HL-60 (cell line): ENCODE results near the gene TRPV5.

Experiments used
- DNase-seq, 2 experiments: peaks; one replicate each; pipeline ENCODE4 v3.0.0-alpha.2; 2010 to 2020; ENCODE audit warnings: low read depth in 1 of 2, low spot score in 1 of 2
- H3K27ac ChIP-seq: fragments of 250-450 bp; sonication (Bioruptor Pico); replicated peaks from 2 replicates; pipeline ENCODE4 v1.5.1; 2020; ENCODE audit warnings: mild to moderate bottlenecking, moderate library complexity
- H3K27me3 ChIP-seq: fragments of 250-450 bp; sonication (Bioruptor Pico); 2 replicates; pipeline ENCODE4 v1.5.1; 2021; ENCODE audit warnings: mild to moderate bottlenecking, moderate library complexity; ENCODE audit not compliant: insufficient read depth, poor library complexity, severe bottlenecking
- H3K4me3 ChIP-seq: replicated peaks from 2 replicates; pipeline ENCODE4 v1.5.1; 2011; ENCODE audit warnings: mild to moderate bottlenecking, control low read depth, low read length; ENCODE audit not compliant: insufficient read depth
- CTCF ChIP-seq: IDR thresholded peaks from one replicate; pipeline ENCODE4 v1.5.1; 2011; ENCODE audit warnings: low read length, control low read depth, inconsistent platforms; ENCODE audit not compliant: insufficient read depth
- GABPA ChIP-seq: IDR thresholded peaks from 2 replicates; pipeline ENCODE4 v1.6.1; 2012; ENCODE audit warnings: low read depth
- POLR2AphosphoS5 ChIP-seq: IDR thresholded peaks from 2 replicates; pipeline ENCODE4 v1.6.1; 2012; ENCODE audit warnings: low read depth
- REST ChIP-seq: IDR thresholded peaks from 2 replicates; pipeline ENCODE4 v1.6.1; 2012; ENCODE audit warnings: low read depth; ENCODE audit not compliant: insufficient replicate concordance
- SPI1 ChIP-seq: IDR thresholded peaks from 2 replicates; pipeline ENCODE4 v1.6.1; 2012; ENCODE audit warnings: low read depth, mild to moderate bottlenecking, borderline replicate concordance

The TRPV5 gene

GRCh38 chr7:142891490-142892082 is 42.0 kb downstream of the TRPV5 start:
- H3K27me3 ChIP-seq: no peaks in the 10 kb centered on the region
- no peak overlapping the region for H3K27ac ChIP-seq
- TF ChIP-seq POLR2AphosphoS5 (no peak), SPI1 (no peak), GABPA (no peak), REST (no peak), CTCF (no peak)
- DNase-seq: no peak
- no peak overlapping the region for H3K4me3 ChIP-seq

GRCh38 chr7:142890874-142891485 is 42.6 kb downstream of the TRPV5 start:
- no peaks in the 10 kb centered on the region for H3K27me3 ChIP-seq
- no peak for DNase-seq
- H3K27ac ChIP-seq: no peak overlapping the region
- TF ChIP-seq SPI1 (no peak), REST (no peak), GABPA (no peak), POLR2AphosphoS5 (no peak), CTCF (no peak)
- no peak overlapping the region for H3K4me3 ChIP-seq

GRCh38 chr7:142889816-142890215 is 43.7 kb downstream of the TRPV5 start:
- Histone ChIP-seq H3K27me3 (no peaks in the 10 kb centered on the region), H3K4me3 (no peak overlapping the region), H3K27ac (no peak overlapping the region)
- no peak for TF ChIP-seq REST
- TF ChIP-seq CTCF: no peak
- no peak for TF ChIP-seq POLR2AphosphoS5
- TF ChIP-seq GABPA: no peak
- no peak for DNase-seq
